Measurements from ENCODE around the gene VTI1A. TPM values are rescaled to one million over a fixed set of nuclear protein-coding genes. Genes with fewer than 3 reads are reported as not detected.
A peak's percentile ranks its signal among the peaks of the same experiment; 100 is the strongest.

VTI1A gene
- total RNA-seq, 4 donors from 2014 or later: 27.0 to 61.3 (median 49.8) TPM

GRCh38 chr10:112447620-112447928 is 559 bp downstream of the VTI1A start:
- peak overlapping the region; percentile 90 to 92 (median 92) for H3K27ac ChIP-seq
- no peak for DNase-seq
- intact Hi-C loops (cut with DNase I): no loop called here
- H3K36me3 ChIP-seq: peaks cover 0 to 37% (median 0%) of the 10 kb centered on the region in 3 donors
- no peaks in the 10 kb centered on the region for H3K27me3 ChIP-seq
- peak overlapping the region; percentile 85 to 97 (median 88) for H3K4me3 ChIP-seq
- H3K4me1 ChIP-seq: peaks cover 0 to 42% (median 14%) of the 10 kb centered on the region in 3 donors
- TF ChIP-seq POLR2A (IDR thresholded peaks at IDR 0.05) (no peak), CTCF (IDR thresholded peaks at IDR 0.05) (no peak)
- 3 to 5% methylated on average over 10 of the region's 10 CpGs for WGBS, 2 donors
- no peaks in the 10 kb centered on the region for H3K9me3 ChIP-seq

GRCh38 chr10:112448888-112449287 is 1.9 kb downstream of the VTI1A start:
- Histone ChIP-seq H3K9me3 (no peaks in the 10 kb centered on the region), H3K36me3 (peaks cover 0 to 24% (median 0%) of the 10 kb centered on the region in 3 donors), H3K27me3 (no peaks in the 10 kb centered on the region), H3K4me3 (no peak overlapping the region), H3K27ac (no peak overlapping the region), H3K4me1 (peaks cover 0 to 39% (median 14%) of the 10 kb centered on the region in 3 donors)
- no peak for DNase-seq
- 70 to 84% methylated on average over 4 of the region's 4 CpGs for WGBS, 2 donors
- intact Hi-C loops (cut with DNase I): no loop called here
- no peak for TF ChIP-seq POLR2A (IDR thresholded peaks at IDR 0.05)
- no peak for TF ChIP-seq CTCF (IDR thresholded peaks at IDR 0.05)

DNA sequence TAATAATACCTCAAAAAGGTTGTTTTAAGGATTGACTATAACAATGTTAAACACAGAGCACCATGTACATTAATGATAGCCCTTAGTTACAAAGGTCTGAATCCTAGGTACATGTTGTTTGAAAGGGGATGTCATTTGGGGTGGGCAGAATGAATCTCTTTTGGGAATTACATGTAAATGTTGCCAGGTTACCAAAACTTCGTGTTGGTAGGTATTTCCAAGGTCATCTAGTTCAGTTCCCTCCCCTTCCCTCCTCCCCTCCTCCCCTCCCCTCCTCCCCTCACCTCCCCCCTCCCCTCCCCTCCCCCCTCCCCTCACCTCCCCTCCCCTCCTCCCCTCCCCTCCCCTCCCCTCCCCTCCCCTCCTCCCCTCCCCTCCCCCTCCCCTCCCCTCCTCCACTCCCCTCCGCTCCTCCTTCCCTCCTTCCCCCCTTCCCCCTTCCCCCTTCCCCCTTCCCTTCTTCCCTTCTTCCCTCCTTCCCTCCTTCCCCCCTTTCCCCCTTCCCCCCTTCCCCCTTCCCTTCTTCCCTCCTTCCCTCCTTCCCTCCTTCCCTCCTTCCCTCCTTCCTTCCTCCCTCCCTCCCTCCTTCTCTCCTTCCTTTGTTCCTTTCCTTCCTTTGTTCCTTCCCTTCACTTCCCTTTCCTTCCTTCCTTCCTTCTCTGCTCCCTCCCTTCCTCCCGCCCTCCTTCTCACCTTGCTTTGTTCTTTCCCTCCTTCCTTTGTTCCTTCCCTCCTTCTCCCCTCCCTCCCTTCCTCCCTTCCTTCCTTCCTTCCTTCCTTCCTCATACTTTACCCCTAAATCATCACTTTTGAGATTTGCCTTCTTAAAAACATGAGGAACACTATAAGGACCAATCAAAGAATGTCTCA is 8.1 kb downstream of the VTI1A start:
- H3K4me3 ChIP-seq: no peak overlapping the region
- intact Hi-C loops (cut with DNase I): no loop called here

GRCh38 chr10:112456533-112456932 is 9.5 kb downstream of the VTI1A start:
- H3K4me3 ChIP-seq: no peak overlapping the region
- DNase-seq: no peak
- H3K36me3 ChIP-seq: peaks cover 0 to 9% (median 0%) of the 10 kb centered on the region in 3 donors
- H3K9me3 ChIP-seq: no peaks in the 10 kb centered on the region
- H3K27me3 ChIP-seq: no peaks in the 10 kb centered on the region
- TF ChIP-seq CTCF (IDR thresholded peaks at IDR 0.05): no peak
- no peak for TF ChIP-seq POLR2A (IDR thresholded peaks at IDR 0.05)
- no peak overlapping the region for H3K27ac ChIP-seq
- 87 to 100% methylated on average over 2 of the region's 2 CpGs for WGBS, 2 donors
- H3K4me1 ChIP-seq: no peaks in the 10 kb centered on the region
- intact Hi-C loops (cut with DNase I): no loop called here

More for the DNA sequence above, 8.1 kb downstream of the VTI1A start:
- no peaks in the 10 kb centered on the region for H3K4me1 ChIP-seq
- H3K27ac ChIP-seq: no peak overlapping the region
- WGBS, 2 donors: 67 to 91% methylated on average over 2 to 3 of the region's 3 CpGs
- no peak for DNase-seq
- no peaks in the 10 kb centered on the region for H3K27me3 ChIP-seq
- no peaks in the 10 kb centered on the region for H3K36me3 ChIP-seq
- no peaks in the 10 kb centered on the region for H3K9me3 ChIP-seq
- TF ChIP-seq POLR2A (IDR thresholded peaks at IDR 0.05) (no peak), CTCF (IDR thresholded peaks at IDR 0.05) (no peak)

DNA sequence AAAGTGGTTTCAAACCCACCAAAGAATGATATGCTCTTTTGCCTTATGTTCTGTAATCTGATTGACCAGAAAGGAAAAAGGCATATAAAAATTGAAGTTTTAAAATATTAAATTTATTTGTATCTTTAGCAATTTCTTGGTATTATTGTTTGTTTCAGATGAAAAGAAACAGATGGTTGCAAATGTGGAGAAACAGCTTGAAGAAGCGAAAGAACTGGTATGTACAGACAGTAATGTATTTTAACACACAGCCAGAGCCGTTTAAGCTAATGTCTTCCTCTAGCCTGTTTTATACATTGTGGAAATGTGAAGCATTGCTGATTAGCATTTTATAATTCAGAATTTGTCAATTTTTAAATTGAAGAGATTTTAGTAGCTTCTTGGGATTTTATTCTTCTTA is 13.4 kb downstream of the VTI1A start:
- no peaks in the 10 kb centered on the region for H3K4me1 ChIP-seq
- no peak for DNase-seq
- no peaks in the 10 kb centered on the region for H3K27me3 ChIP-seq
- 90 to 96% methylated on average over 2 of the region's 2 CpGs for WGBS, 2 donors
- no peak overlapping the region for H3K4me3 ChIP-seq
- TF ChIP-seq POLR2A (IDR thresholded peaks at IDR 0.05) (no peak), CTCF (IDR thresholded peaks at IDR 0.05) (no peak)
- H3K27ac ChIP-seq: no peak overlapping the region
- intact Hi-C loops (cut with DNase I): no loop called here
- no peaks in the 10 kb centered on the region for H3K9me3 ChIP-seq
- peaks cover 0 to 29% (median 4%) of the 10 kb centered on the region in 3 donors for H3K36me3 ChIP-seq

Measured in esophagus squamous epithelium (tissue), 5 donors.